Upper lobe of left lung (tissue), 6 donors: ENCODE results near the gene AQP1. TPM values are rescaled to one million over a fixed set of nuclear protein-coding genes. Genes with fewer than 3 reads are reported as not detected.

Source experiments
- ATAC-seq, 2 donors: fragments of 200-7000 bp; cut with Tn5 transposase; one replicate each; pipeline ENCODE4 v1.9.1; 2022; ENCODE audit warnings: mild to moderate bottlenecking in 2 of 2, moderate library complexity in 2 of 2; ENCODE audit not compliant: low FRiP score in 2 of 2
- DNase-seq, 2 donors: peaks; one replicate each; pipeline ENCODE4 v3.0.0-alpha.2; 2019 to 2020
- H3K27ac ChIP-seq, 4 donors: fragments of 200-600 bp; sonication (generic); one replicate each; pipeline ENCODE4 v1.5.1; 2016 to 2019
- H3K27me3 ChIP-seq, 4 donors: fragments of 200-600 bp; sonication (generic); one replicate each; pipeline ENCODE4 v1.5.1; 2017 to 2019
- H3K36me3 ChIP-seq, 4 donors: fragments of 200-600 bp; sonication (generic); one replicate each; pipeline ENCODE4 v1.5.1; 2016 to 2019
- H3K4me1 ChIP-seq, 4 donors: fragments of 200-600 bp; sonication (generic); one replicate each; pipeline ENCODE4 v1.5.1; 2018 to 2019
- H3K4me3 ChIP-seq, 4 donors: fragments of 200-600 bp; sonication (generic); one replicate each; pipeline ENCODE4 v1.5.1; 2017 to 2019; ENCODE audit warnings: mild to moderate bottlenecking in 2 of 4, moderate library complexity in 1 of 4
- H3K9me3 ChIP-seq, 4 donors: fragments of 200-600 bp; sonication (generic); one replicate each; pipeline ENCODE4 v1.5.1; 2018 to 2019
- CTCF ChIP-seq, 6 experiments: fragments of 450-650 bp in 4 of 6; fragments of 200-600 bp in 2 of 6; sonication (generic) in 2 of 6; IDR thresholded peaks; one replicate each; pipeline ENCODE4 v1.5.1; 2016 to 2019; ENCODE audit warnings: antibody characterized with exemption in 6 of 6
- EP300 ChIP-seq, 4 donors: sonication (generic); formaldehyde crosslinking; IDR thresholded peaks; one replicate each; pipeline ENCODE4 v1.5.1; 2017; ENCODE audit warnings: antibody characterized with exemption in 4 of 4, control low read depth in 2 of 4
- POLR2A ChIP-seq, 4 donors: fragments of 450-650 bp; IDR thresholded peaks; one replicate each; pipeline ENCODE4 v1.5.1; 2016 to 2017; ENCODE audit warnings: antibody characterized with exemption in 4 of 4, mild to moderate bottlenecking in 2 of 4
- POLR2AphosphoS5 ChIP-seq, 2 donors: sonication (generic); formaldehyde crosslinking; IDR thresholded peaks; one replicate each; pipeline ENCODE4 v1.5.1; 2017; ENCODE audit warnings: antibody characterized with exemption in 2 of 2
- WGBS, 2 donors: methylation state at CpG; one replicate each; pipeline ENCODE4 v1.1.5; 2017 to 2018; 5-methylcytosine and 5-hydroxymethylcytosine counted together
- total RNA-seq, 6 donors: library from RNA; depleted of rRNA in 4 of 6; stranded (reverse); fragments of >200 nt in 4 of 6; gene quantifications; one replicate each; pipeline versions ENCODE4 v1.1.0 to v1.2.1, GENCODE V29; 2016 to 2021
- donor health status: DM: no; HTN: no; CAD: no; lungs with moderate emphysema.
- donor health status: DM: no; HTN: yes; CAD: no; lungs with severe emphysema.

The AQP1 gene
- total RNA-seq, 6 donors from 2014 or later = 113 to 1,228 (median 802) TPM

GRCh38 chr7:30937416-30937815 lies 25.8 kb downstream of the AQP1 start:
- no peak for DNase-seq
- Histone ChIP-seq H3K4me3 (no peak overlapping the region), H3K27me3 (no peaks in the 10 kb centered on the region), H3K4me1 (peaks cover 9 to 25% (median 18%) of the 10 kb centered on the region in 4 donors), H3K36me3 (no peaks in the 10 kb centered on the region), H3K27ac (no peak overlapping the region), H3K9me3 (no peaks in the 10 kb centered on the region)
- 29 to 30% methylated on average over 3 of the region's 3 CpGs for WGBS, 2 donors
- TF ChIP-seq CTCF (IDR thresholded peaks at IDR 0.05) (no peak), POLR2A (IDR thresholded peaks at IDR 0.05) (no peak), POLR2AphosphoS5 (IDR thresholded peaks at IDR 0.05) (no peak), EP300 (IDR thresholded peaks at IDR 0.05) (no peak)
- ATAC-seq = no peak

GRCh38 chr7:30938435-30939316 lies 27.0 kb downstream of the AQP1 start:
- no peaks in the 10 kb centered on the region for H3K27me3 ChIP-seq
- 11 to 17% methylated on average over 6 to 20 of the region's 25 CpGs for WGBS, 2 donors
- H3K36me3 ChIP-seq = no peaks in the 10 kb centered on the region
- no peak overlapping the region for H3K4me3 ChIP-seq
- H3K4me1 ChIP-seq = peaks cover 9 to 25% (median 18%) of the 10 kb centered on the region in 4 donors
- peak; percentile 84 to 93 for DNase-seq
- H3K9me3 ChIP-seq = no peaks in the 10 kb centered on the region
- TF ChIP-seq CTCF (IDR thresholded peaks at IDR 0.05) (peak; percentile 94 to 97 (median 95)), POLR2AphosphoS5 (IDR thresholded peaks at IDR 0.05) (no peak)
- no peak overlapping the region for H3K27ac ChIP-seq
- ATAC-seq = peak; percentile 78 to 91

- Histone ChIP-seq H3K27me3 (no peaks in the 10 kb centered on the region), H3K27ac (no peak overlapping the region), H3K36me3 (no peaks in the 10 kb centered on the region), H3K4me1 (peaks cover 0 to 17% (median 6%) of the 10 kb centered on the region in 4 donors), H3K9me3 (peaks cover 0 to 7% (median 6%) of the 10 kb centered on the region in 4 donors), H3K4me3 (no peak overlapping the region)
- TF ChIP-seq POLR2AphosphoS5 (IDR thresholded peaks at IDR 0.05) (no peak), EP300 (IDR thresholded peaks at IDR 0.05) (no peak), CTCF (IDR thresholded peaks at IDR 0.05) (no peak)
- WGBS, 2 donors = 50 to 53% methylated on average over 8 of the region's 8 CpGs
- DNase-seq (no peak), ATAC-seq (no peak)
These were observed 30.1 kb downstream of the AQP1 start for GRCh38 chr7:30941582-30942323.

- DNase-seq (no peak), ATAC-seq (no peak)
- H3K4me1 ChIP-seq = no peaks in the 10 kb centered on the region
- no peak overlapping the region for H3K27ac ChIP-seq
- TF ChIP-seq POLR2AphosphoS5 (IDR thresholded peaks at IDR 0.05) = no peak
- no peak for TF ChIP-seq CTCF (IDR thresholded peaks at IDR 0.05)
- no peak for TF ChIP-seq POLR2A (IDR thresholded peaks at IDR 0.05)
- TF ChIP-seq EP300 (IDR thresholded peaks at IDR 0.05) = no peak
- no peaks in the 10 kb centered on the region for H3K36me3 ChIP-seq
- no peak overlapping the region for H3K4me3 ChIP-seq
- H3K27me3 ChIP-seq = no peaks in the 10 kb centered on the region
- H3K9me3 ChIP-seq = peaks cover 0 to 4% (median 2%) of the 10 kb centered on the region in 4 donors
These were observed 38.5 kb downstream of the AQP1 start for GRCh38 chr7:30950197-30950596.
